ENCODE results near the gene IREB2.

GRCh38 chr15:78537266-78537905, 99.4 kb downstream of the IREB2 start:
- no peak for TF ChIP-seq POLR2AphosphoS5 (IDR thresholded peaks at IDR 0.05; ENCODE audit: low read depth, low read length)
- no peak for TF ChIP-seq SIN3A (IDR thresholded peaks at IDR 0.05; ENCODE audit: borderline replicate concordance, insufficient read depth, low read length)
- no peak for TF ChIP-seq TAF1 (IDR thresholded peaks at IDR 0.05; ENCODE audit: borderline replicate concordance, insufficient read depth, low read length)
- no peak for TF ChIP-seq REST (IDR thresholded peaks at IDR 0.05; ENCODE audit: insufficient read depth in 1 of 2, low read depth in 2 of 2, low read length in 2 of 2)
